Measurements from ENCODE around the gene MCF2L. TPM values are rescaled to one million over a fixed set of nuclear protein-coding genes. Genes with fewer than 3 reads are reported as not detected.

MCF2L gene
- total RNA-seq, 1 experiment from 2014 or later, result 5.9 TPM

- DNase-seq, result no peak
- Histone ChIP-seq H3K27me3 (ENCODE audit: low read length) (no peaks in the 10 kb centered on the region), H3F3A (ENCODE audit: low read length, unreplicated experiment) (no peaks in the 10 kb centered on the region), H3K36me3 (ENCODE audit: low read depth, low read length) (no peaks in the 10 kb centered on the region), H3K4me3 (ENCODE audit: low read length) (no peak overlapping the region), H3K4me2 (ENCODE audit: low read length) (no peak overlapping the region), H4K20me1 (ENCODE audit: low read length) (no peaks in the 10 kb centered on the region), H3K9ac (ENCODE audit: low read length) (no peak overlapping the region), H3K4me1 (ENCODE audit: insufficient read depth, low read length) (no peaks in the 10 kb centered on the region), H3K27ac (ENCODE audit: low read length) (no peak overlapping the region), H2AFZ (ENCODE audit: low read length) (no peak overlapping the region), H3K9me2 (replicated peaks; ENCODE audit: low read length) (no peaks in the 10 kb centered on the region), H3K79me2 (ENCODE audit: low read length) (no peaks in the 10 kb centered on the region), H3K9me3 (ENCODE audit: low read length) (no peaks in the 10 kb centered on the region)
- ChIA-PET POLR2A (ENCODE audit: unreplicated experiment) (no interaction called here), CTCF (no interaction called here)
- TF ChIP-seq EZH2phosphoT487 (IDR thresholded peaks at IDR 0.05; ENCODE audit: borderline replicate concordance, low read length) (no peak), EZH2 (IDR thresholded peaks at IDR 0.05; ENCODE audit: low read length, unreplicated experiment) (no peak)
- TF ChIP-seq, protein P1, sequence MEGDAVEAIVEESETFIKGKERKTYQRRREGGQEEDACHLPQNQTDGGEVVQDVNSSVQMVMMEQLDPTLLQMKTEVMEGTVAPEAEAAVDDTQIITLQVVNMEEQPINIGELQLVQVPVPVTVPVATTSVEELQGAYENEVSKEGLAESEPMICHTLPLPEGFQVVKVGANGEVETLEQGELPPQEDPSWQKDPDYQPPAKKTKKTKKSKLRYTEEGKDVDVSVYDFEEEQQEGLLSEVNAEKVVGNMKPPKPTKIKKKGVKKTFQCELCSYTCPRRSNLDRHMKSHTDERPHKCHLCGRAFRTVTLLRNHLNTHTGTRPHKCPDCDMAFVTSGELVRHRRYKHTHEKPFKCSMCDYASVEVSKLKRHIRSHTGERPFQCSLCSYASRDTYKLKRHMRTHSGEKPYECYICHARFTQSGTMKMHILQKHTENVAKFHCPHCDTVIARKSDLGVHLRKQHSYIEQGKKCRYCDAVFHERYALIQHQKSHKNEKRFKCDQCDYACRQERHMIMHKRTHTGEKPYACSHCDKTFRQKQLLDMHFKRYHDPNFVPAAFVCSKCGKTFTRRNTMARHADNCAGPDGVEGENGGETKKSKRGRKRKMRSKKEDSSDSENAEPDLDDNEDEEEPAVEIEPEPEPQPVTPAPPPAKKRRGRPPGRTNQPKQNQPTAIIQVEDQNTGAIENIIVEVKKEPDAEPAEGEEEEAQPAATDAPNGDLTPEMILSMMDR (conservative IDR thresholded peaks at IDR 0.05; ENCODE audit: low read depth, low read length), result no peak
- intact Hi-C loops (cut with micrococcal nuclease), result no loop called here
- BruUV-seq (replicated peaks), result no TSS peak
- ATAC-seq, result no peak
These were observed 151.5 kb downstream of the MCF2L start for GRCh38 chr13:113120300-113121182.

GRCh38 chr13:113121183-113121927 lies 152.3 kb downstream of the MCF2L start:
- ChIA-PET CTCF (no interaction called here), POLR2A (ENCODE audit: unreplicated experiment) (no interaction called here)
- no peak for TF ChIP-seq EZH2 (IDR thresholded peaks at IDR 0.05; ENCODE audit: low read length, unreplicated experiment)
- TF ChIP-seq, protein P1 (conservative IDR thresholded peaks at IDR 0.05; ENCODE audit: low read depth, low read length), result no peak
- TF ChIP-seq EZH2phosphoT487 (IDR thresholded peaks at IDR 0.05; ENCODE audit: borderline replicate concordance, low read length), result no peak
- Histone ChIP-seq H3K4me1 (ENCODE audit: insufficient read depth, low read length) (no peaks in the 10 kb centered on the region), H3K27ac (ENCODE audit: low read length) (no peak overlapping the region), H3K9ac (ENCODE audit: low read length) (no peak overlapping the region), H3K27me3 (ENCODE audit: low read length) (no peaks in the 10 kb centered on the region), H3K9me2 (replicated peaks; ENCODE audit: low read length) (no peaks in the 10 kb centered on the region), H3F3A (ENCODE audit: low read length, unreplicated experiment) (no peaks in the 10 kb centered on the region), H3K36me3 (ENCODE audit: low read depth, low read length) (no peaks in the 10 kb centered on the region), H3K79me2 (ENCODE audit: low read length) (no peaks in the 10 kb centered on the region), H3K4me3 (ENCODE audit: low read length) (no peak overlapping the region), H2AFZ (ENCODE audit: low read length) (no peak overlapping the region), H3K9me3 (ENCODE audit: low read length) (no peaks in the 10 kb centered on the region), H4K20me1 (ENCODE audit: low read length) (no peaks in the 10 kb centered on the region), H3K4me2 (ENCODE audit: low read length) (no peak overlapping the region)
- DNase-seq, result no peak
- ATAC-seq, result no peak
- intact Hi-C loops (cut with micrococcal nuclease), result no loop called here
- BruUV-seq (replicated peaks), result no TSS peak
